Osteocyte (in vitro differentiated cells): ENCODE results near the gene DLGAP4. TPM values are rescaled to one million over a fixed set of nuclear protein-coding genes. Genes with fewer than 3 reads are reported as not detected.
A peak's percentile ranks its signal among the peaks of the same experiment; 100 is the strongest.
"Not testable (repeated sequence)": the region's sequence is repeated elsewhere in the genome, so short reads cannot be mapped to it uniquely, and the experiment has no call there.

Source experiments
- DNase-seq: peaks from one replicate; pipeline ENCODE4 v3.0.0; 2021; ENCODE audit warnings: mixed read lengths; ENCODE audit not compliant: unreplicated experiment; ENCODE audit errors: extremely low spot score
- H3K27ac Mint-ChIP-seq: one replicate; pipeline ENCODE4 v1.8.0; 2021; ENCODE audit warnings: mild to moderate bottlenecking, mixed read lengths; ENCODE audit not compliant: unreplicated experiment
- H3K27me3 Mint-ChIP-seq: one replicate; pipeline ENCODE4 v1.8.0; 2021; ENCODE audit warnings: mixed read lengths; ENCODE audit not compliant: unreplicated experiment
- H3K36me3 Mint-ChIP-seq: one replicate; pipeline ENCODE4 v1.8.0; 2021; ENCODE audit warnings: mixed read lengths; ENCODE audit not compliant: unreplicated experiment
- H3K4me1 Mint-ChIP-seq: one replicate; pipeline ENCODE4 v1.8.0; 2021; ENCODE audit warnings: mixed read lengths; ENCODE audit not compliant: unreplicated experiment
- H3K4me3 Mint-ChIP-seq: one replicate; pipeline ENCODE4 v1.8.0; 2021; ENCODE audit warnings: mild to moderate bottlenecking, moderate library complexity, mixed read lengths; ENCODE audit not compliant: unreplicated experiment
- H3K9me3 Mint-ChIP-seq: one replicate; pipeline ENCODE4 v1.8.0; 2021; ENCODE audit warnings: mixed read lengths; ENCODE audit not compliant: unreplicated experiment
- CTCF ChIP-seq: fragments of 200-600 bp; sonication (generic); IDR thresholded peaks from 2 replicates; pipeline ENCODE4 v1.5.0; 2021; ENCODE audit warnings: antibody characterized with exemption, mild to moderate bottlenecking, moderate library complexity
- total RNA-seq: library from RNA; stranded (reverse); gene quantifications from 2 replicates; pipeline ENCODE4 v1.2.1, GENCODE V29; 2021

The DLGAP4 gene
- total RNA-seq, 1 donor from 2014 or later: 134 TPM

GRCh38 chr20:36469973-36470372 lies 163.8 kb downstream of the DLGAP4 start:
- Mint-ChIP-seq H3K27me3 (no peaks in the 10 kb centered on the region), H3K27ac (peak overlapping the region; percentile 51), H3K36me3 (peaks cover 2% of the 10 kb centered on the region), H3K9me3 (no peaks in the 10 kb centered on the region), H3K4me3 (no peak overlapping the region), H3K4me1 (peaks cover 93% of the 10 kb centered on the region)
- no peak for DNase-seq
- no peak for TF ChIP-seq CTCF

- H3K9me3 Mint-ChIP-seq: no peaks in the 10 kb centered on the region
- H3K4me1 Mint-ChIP-seq: peaks cover 76% of the 10 kb centered on the region
- peak overlapping the region; percentile 91 for H3K27ac Mint-ChIP-seq
- no peak for TF ChIP-seq CTCF
- DNase-seq: no peak
- H3K36me3 Mint-ChIP-seq: no peaks in the 10 kb centered on the region
- peak overlapping the region; percentile 30 for H3K4me3 Mint-ChIP-seq
- H3K27me3 Mint-ChIP-seq: no peaks in the 10 kb centered on the region
Observed at GRCh38 chr20:36471885-36472636, 165.9 kb downstream of the DLGAP4 start.

GRCh38 chr20:36472637-36473090 lies 166.5 kb downstream of the DLGAP4 start:
- Mint-ChIP-seq H3K36me3 (no peaks in the 10 kb centered on the region), H3K4me3 (peak overlapping the region; percentile 30), H3K27me3 (no peaks in the 10 kb centered on the region), H3K4me1 (peaks cover 70% of the 10 kb centered on the region), H3K27ac (peak overlapping the region; percentile 91), H3K9me3 (no peaks in the 10 kb centered on the region)
- no peak for TF ChIP-seq CTCF
- no peak for DNase-seq

- no peak for DNase-seq
- TF ChIP-seq CTCF: no peak
- no peaks in the 10 kb centered on the region for H3K36me3 Mint-ChIP-seq
- H3K4me1 Mint-ChIP-seq: peaks cover 68% of the 10 kb centered on the region
- H3K27ac Mint-ChIP-seq: peak overlapping the region; percentile 91
- no peaks in the 10 kb centered on the region for H3K9me3 Mint-ChIP-seq
- no peaks in the 10 kb centered on the region for H3K27me3 Mint-ChIP-seq
- no peak overlapping the region for H3K4me3 Mint-ChIP-seq
Observed at GRCh38 chr20:36473164-36473563, 167.0 kb downstream of the DLGAP4 start.

- Mint-ChIP-seq H3K36me3 (no peaks in the 10 kb centered on the region), H3K4me1 (peaks cover 63% of the 10 kb centered on the region), H3K27ac (peak overlapping the region; percentile 66), H3K27me3 (no peaks in the 10 kb centered on the region), H3K4me3 (no peak overlapping the region), H3K9me3 (no peaks in the 10 kb centered on the region)
- no peak for DNase-seq
- TF ChIP-seq CTCF: no peak
Observed at GRCh38 chr20:36474563-36474962, 168.4 kb downstream of the DLGAP4 start.

- not testable (repeated sequence) for H3K9me3 Mint-ChIP-seq, H3K4me3 Mint-ChIP-seq, H3K36me3 Mint-ChIP-seq, DNase-seq, H3K27me3 Mint-ChIP-seq
- Mint-ChIP-seq H3K27ac (peak overlapping the region; percentile 66), H3K4me1 (peaks cover 63% of the 10 kb centered on the region)
Observed at GRCh38 chr20:36475054-36475453, 168.9 kb downstream of the DLGAP4 start.
